Liver (tissue), 9 donors: ENCODE data around the gene PSMB9. TPM values are rescaled to one million over a fixed set of nuclear protein-coding genes. Genes with fewer than 3 reads are reported as not detected.

ENCODE experiments used
- DNase-seq: peaks from one replicate; pipeline ENCODE4 v3.0.0-alpha.2; 2017; ENCODE audit warnings: low spot score
- H3K27ac ChIP-seq, 2 donors: one replicate each; pipeline ENCODE4 v1.7.0; 2013; ENCODE audit warnings: inconsistent platforms in 2 of 2, low read length in 2 of 2, control low read depth in 1 of 2, low read depth in 1 of 2, mild to moderate bottlenecking in 1 of 2
- H3K27me3 ChIP-seq, 4 donors: one replicate each; pipeline versions ENCODE4 v1.6.1 to v1.7.0; 2013; ENCODE audit warnings: low read length in 3 of 4, inconsistent platforms in 1 of 4, mild to moderate bottlenecking in 1 of 4, moderate library complexity in 1 of 4; ENCODE audit not compliant: control insufficient read depth in 4 of 4, insufficient read depth in 4 of 4
- H3K36me3 ChIP-seq, 4 donors: one replicate each; pipeline versions ENCODE4 v1.6.1 to v1.7.0; 2013; ENCODE audit warnings: low read length in 3 of 4, mild to moderate bottlenecking in 3 of 4, low read depth in 1 of 4, moderate library complexity in 1 of 4; ENCODE audit not compliant: control insufficient read depth in 4 of 4, insufficient read depth in 3 of 4
- H3K4me1 ChIP-seq, 4 donors: one replicate each; pipeline versions ENCODE4 v1.6.1 to v1.7.0; 2013; ENCODE audit warnings: low read length in 3 of 4, mild to moderate bottlenecking in 3 of 4, moderate library complexity in 1 of 4; ENCODE audit not compliant: control insufficient read depth in 4 of 4, insufficient read depth in 4 of 4
- H3K4me3 ChIP-seq, 3 donors: one replicate each; pipeline versions ENCODE4 v1.6.1 to v1.7.0; 2013; ENCODE audit warnings: low read length in 3 of 3, control low read depth in 1 of 3, low read depth in 1 of 3, mild to moderate bottlenecking in 1 of 3
- H3K9ac ChIP-seq, 2 donors: one replicate each; pipeline ENCODE4 v1.7.0; 2013; ENCODE audit warnings: low read length in 2 of 2, mild to moderate bottlenecking in 2 of 2, moderate library complexity in 2 of 2, control low read depth in 1 of 2, low read depth in 1 of 2
- H3K9me3 ChIP-seq, 4 donors: one replicate each; pipeline versions ENCODE4 v1.6.1 to v1.7.0; 2013; ENCODE audit warnings: low read length in 3 of 4; ENCODE audit not compliant: control insufficient read depth in 4 of 4
- ATF3 ChIP-seq: IDR thresholded peaks from 2 replicates; pipeline ENCODE4 v1.6.1; 2016; ENCODE audit warnings: antibody characterized with exemption
- CTCF ChIP-seq: fragments of 150-350 bp; IDR thresholded peaks from 2 replicates; pipeline ENCODE4 v1.5.1; 2017; ENCODE audit warnings: improper control_type of control experiment, low read depth, low read length; ENCODE audit not compliant: missing input control
- EGR1 ChIP-seq, 2 donors: IDR thresholded peaks; 2 replicates each; pipeline ENCODE4 v1.6.1; 2016 to 2018; ENCODE audit warnings: antibody characterized with exemption in 2 of 2, low read depth in 2 of 2
- FOXA1 ChIP-seq: IDR thresholded peaks from 2 replicates; pipeline ENCODE4 v1.6.1; 2016; ENCODE audit warnings: antibody characterized with exemption
- FOXA2 ChIP-seq: IDR thresholded peaks from 2 replicates; pipeline ENCODE4 v1.6.1; 2016; ENCODE audit warnings: antibody characterized with exemption
- GABPA ChIP-seq, 2 donors: IDR thresholded peaks in 1 of 2; conservative IDR thresholded peaks in 1 of 2; 2 replicates each; pipeline ENCODE4 v1.6.1; 2016; ENCODE audit warnings: antibody characterized with exemption in 2 of 2, mild to moderate bottlenecking in 1 of 2, moderate library complexity in 1 of 2
- HNF4A ChIP-seq, 2 donors: conservative IDR thresholded peaks; 2 replicates each; pipeline ENCODE4 v1.6.1; 2016; ENCODE audit warnings: antibody characterized with exemption in 2 of 2, mild to moderate bottlenecking in 2 of 2
- HNF4G ChIP-seq: IDR thresholded peaks from 2 replicates; pipeline ENCODE4 v1.6.1; 2016; ENCODE audit warnings: antibody characterized with exemption
- JUND ChIP-seq, 2 donors: IDR thresholded peaks; 2 replicates each; pipeline ENCODE4 v1.6.1; 2016; ENCODE audit warnings: antibody characterized with exemption in 2 of 2
- MAX ChIP-seq: IDR thresholded peaks from 2 replicates; pipeline ENCODE4 v1.6.1; 2016; ENCODE audit warnings: antibody characterized with exemption
- NR2F2 ChIP-seq: IDR thresholded peaks from 2 replicates; pipeline ENCODE4 v1.6.1; 2016; ENCODE audit warnings: antibody characterized with exemption
- RAD21 ChIP-seq, 2 donors: IDR thresholded peaks; 2 replicates each; pipeline ENCODE4 v1.6.1; 2016; ENCODE audit warnings: antibody characterized with exemption in 2 of 2, mild to moderate bottlenecking in 2 of 2
- REST ChIP-seq: IDR thresholded peaks from 2 replicates; pipeline ENCODE4 v1.6.1; 2016; ENCODE audit warnings: antibody characterized with exemption, mild to moderate bottlenecking
- RXRA ChIP-seq, 2 donors: IDR thresholded peaks; 2 replicates each; pipeline ENCODE4 v1.6.1; 2017 to 2018; ENCODE audit warnings: antibody characterized with exemption in 2 of 2, mild to moderate bottlenecking in 1 of 2
- SP1 ChIP-seq: IDR thresholded peaks from 2 replicates; pipeline ENCODE4 v1.6.1; 2018; ENCODE audit warnings: antibody characterized with exemption, mild to moderate bottlenecking
- TAF1 ChIP-seq: conservative IDR thresholded peaks from 2 replicates; pipeline ENCODE4 v1.6.1; 2016; ENCODE audit warnings: antibody characterized with exemption, mild to moderate bottlenecking
- YY1 ChIP-seq: IDR thresholded peaks from 2 replicates; pipeline ENCODE4 v1.6.1; 2016; ENCODE audit warnings: antibody characterized with exemption, mild to moderate bottlenecking
- ZBTB33 ChIP-seq: IDR thresholded peaks from 2 replicates; pipeline ENCODE4 v1.6.1; 2016; ENCODE audit warnings: antibody characterized with exemption
- WGBS: extraction: QIAGEN DNeasy Blood & Tissue Kit; methylation state at CpG from one replicate; pipeline ENCODE4 v1.1.7; 2013; 5-methylcytosine and 5-hydroxymethylcytosine counted together
- polyA plus RNA-seq, 2 donors: library from polyadenylated mRNA; stranded (reverse) in 1 of 2; unstranded in 1 of 2; fragments of 200-250 nt in 1 of 2; fragments of >200 nt in 1 of 2; fragmentation: Nextera tagmentation in 1 of 2; extraction: Ambion mirVana in 1 of 2; gene quantifications; one replicate each; pipeline versions ENCODE4 v1.2.1 to v1.2.3, GENCODE V29; 2013 to 2015
- total RNA-seq, 2 donors: library from RNA; depleted of rRNA; stranded (reverse); fragments of >200 nt; gene quantifications; one replicate each; pipeline ENCODE4 v1.2.3, GENCODE V29; 2014
- donor health status: healthy.
- donor health status: healthy.
- donor health status: healthy.
- donor health status: healthy.
- donor health status: healthy.

The PSMB9 gene
- total and polyA plus RNA-seq, 4 donors = 11.7 to 31.6 (median 20.2) TPM

GRCh38 chr6:32843331-32843978 is 10.5 kb upstream of the PSMB9 start:
- Histone ChIP-seq H3K9ac (peak overlapping the region; percentile 41 to 94), H3K4me1 (peaks cover 6 to 49% (median 23%) of the 10 kb centered on the region in 4 donors), H3K27ac (peak overlapping the region; percentile 94 to 98), H3K4me3 (peak overlapping the region; percentile 75 to 91 (median 87)), H3K27me3 (no peaks in the 10 kb centered on the region), H3K9me3 (no peaks in the 10 kb centered on the region), H3K36me3 (peaks cover 2 to 29% (median 18%) of the 10 kb centered on the region in 4 donors)
- DNase-seq = no peak
- WGBS = 3% methylated on average over 28 of the region's 28 CpGs
- no peak for TF ChIP-seq ZBTB33
- TF ChIP-seq FOXA1 = peak; percentile 5

GRCh38 chr6:32843979-32844838 is 9.8 kb upstream of the PSMB9 start, which contains the start of gene PSMB8:
Gene PSMB8 (minus strand): TSS chr6:32844047. CDS start chr6:32843996, 51 bp downstream.
- Histone ChIP-seq H3K4me3 (peak within 1 kb of the TSS; percentile 75 to 91 (median 87)), H3K27me3 (no peaks in the 10 kb centered on the region), H3K4me1 (peaks cover 6 to 48% (median 23%) of the 10 kb centered on the region in 4 donors), H3K27ac (peak within 1 kb of the TSS; percentile 94 to 98), H3K9ac (peak within 1 kb of the TSS; percentile 41 to 94), H3K9me3 (no peaks in the 10 kb centered on the region), H3K36me3 (peaks cover 2 to 37% (median 24%) of the 10 kb centered on the region in 4 donors)
- TF ChIP-seq FOXA2 (no peak), HNF4A (conservative IDR thresholded peaks at IDR 0.05) (peak; percentile 8 to 26), GABPA (IDR thresholded peaks at IDR 0.05 in 1 of 2, conservative IDR thresholded peaks at IDR 0.05 in 1 of 2) (no peak), ZBTB33 (peak; percentile 31), JUND (IDR thresholded peaks at IDR 0.05) (peak; percentile 19 to 84), REST (peak; percentile 70), HNF4G (no peak), CTCF (no peak), FOXA1 (peak; percentile 4), RXRA (IDR thresholded peaks at IDR 0.05) (peak; percentile 60 to 69), TAF1 (peak; percentile 36), RAD21 (IDR thresholded peaks at IDR 0.05) (peak in 1 of 2 donors; percentile 11), ATF3 (no peak), YY1 (peak; percentile 71), EGR1 (IDR thresholded peaks at IDR 0.05; ENCODE audit: low read depth in 2 of 2) (no peak), SP1 (peak; percentile 53), MAX (peak; percentile 79), NR2F2 (peak; percentile 46)
- DNase-seq = peak; percentile 92
- WGBS = under 1% methylated on average over 40 of the region's 40 CpGs
